ENCODE data around the gene FADD.
"Not testable (repeated sequence)": the region's sequence is repeated elsewhere in the genome, so short reads cannot be mapped to it uniquely, and the experiment has no call there.

FADD gene

DNA sequence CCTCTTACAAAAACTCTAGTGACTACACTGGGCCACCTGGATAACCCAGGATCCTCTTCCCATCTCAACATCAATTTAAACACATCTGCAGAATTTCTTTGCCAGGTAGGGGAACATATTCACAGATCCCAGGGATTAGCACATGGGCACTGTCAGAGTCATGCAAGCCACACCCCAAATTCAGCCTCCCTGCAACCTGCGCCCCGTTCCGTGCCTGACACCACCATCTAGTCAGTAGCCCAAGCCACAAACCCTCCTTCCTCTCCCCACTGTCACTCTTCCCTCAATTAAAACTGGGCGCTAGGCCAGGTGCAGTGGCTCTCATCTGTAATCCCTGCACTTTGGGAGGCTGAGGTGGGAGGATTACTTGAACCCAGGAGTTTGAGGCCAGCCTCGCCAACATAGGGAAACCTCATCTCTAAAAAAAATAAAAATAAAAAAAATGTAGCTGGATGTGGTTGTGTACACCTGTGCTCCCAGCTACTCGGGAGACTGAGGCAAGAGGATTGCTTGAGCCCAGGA is 6.4 kb downstream of the FADD start:
- TF ChIP-seq POLR2A (IDR thresholded peaks at IDR 0.05; ENCODE audit: low read depth, low read length) (no peak), POLR2AphosphoS5 (IDR thresholded peaks at IDR 0.05; ENCODE audit: low read depth, low read length) (no peak), POU2F2 (IDR thresholded peaks at IDR 0.05; ENCODE audit: low read depth, low read length) (no peak), PAX5 (IDR thresholded peaks at IDR 0.05; ENCODE audit: insufficient read depth, low read length, severe bottlenecking) (no peak), TAF1 (IDR thresholded peaks at IDR 0.05; ENCODE audit: low read depth, low read length) (no peak), SPI1 (IDR thresholded peaks at IDR 0.05; ENCODE audit: low read depth, low read length) (no peak)
- no peak for FAIRE-seq
- no peak for DNase-seq (ENCODE audit: insufficient read length, low spot score)

DNA sequence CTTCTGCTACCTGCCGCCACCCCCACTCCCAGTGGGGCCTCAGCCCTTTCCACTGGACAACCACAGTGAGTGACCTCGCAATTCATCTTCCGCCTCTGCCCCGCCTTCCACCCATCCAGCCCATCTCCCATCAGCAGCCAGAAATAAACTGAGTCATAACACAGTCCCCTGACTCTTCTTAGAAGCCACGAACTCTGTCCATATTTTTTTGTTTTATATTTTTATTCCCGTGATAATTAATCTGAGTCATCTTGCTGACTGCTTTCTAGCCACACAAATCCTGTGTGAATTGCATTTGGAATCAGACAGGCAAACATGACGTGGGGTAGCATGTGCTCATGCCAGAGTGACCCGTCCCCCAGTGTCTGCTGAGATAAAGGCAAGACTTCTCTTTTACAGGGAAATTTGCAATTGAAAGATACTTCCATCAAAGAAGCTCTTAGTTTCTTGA is 7.0 kb downstream of the FADD start:
- no peak for FAIRE-seq
- TF ChIP-seq POLR2A (IDR thresholded peaks at IDR 0.05; ENCODE audit: low read depth, low read length) (no peak), POLR2AphosphoS5 (IDR thresholded peaks at IDR 0.05; ENCODE audit: low read depth, low read length) (no peak), PAX5 (IDR thresholded peaks at IDR 0.05; ENCODE audit: insufficient read depth, low read length, severe bottlenecking) (no peak), TAF1 (IDR thresholded peaks at IDR 0.05; ENCODE audit: low read depth, low read length) (no peak), SPI1 (IDR thresholded peaks at IDR 0.05; ENCODE audit: low read depth, low read length) (no peak), POU2F2 (IDR thresholded peaks at IDR 0.05; ENCODE audit: low read depth, low read length) (no peak)

DNA sequence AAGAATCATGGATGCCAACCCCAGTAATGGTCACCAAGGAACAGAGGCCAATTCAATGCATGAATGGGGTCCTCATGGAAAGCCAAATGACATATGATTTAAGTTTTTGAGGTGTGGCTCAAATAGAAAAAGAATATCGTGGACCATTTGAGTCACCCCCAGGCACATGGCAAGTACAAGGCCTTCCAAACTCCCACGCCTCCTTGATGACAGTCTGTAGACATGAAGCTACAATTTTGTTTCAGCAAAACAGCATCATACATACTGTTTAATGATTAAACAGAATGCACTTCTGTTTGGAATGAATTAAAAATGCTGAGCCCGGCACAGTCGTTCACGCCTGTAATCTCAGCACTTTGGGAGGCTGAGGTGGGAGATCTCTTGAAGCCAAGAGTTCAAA is 7.4 kb downstream of the FADD start:
- FAIRE-seq (no peak), DNase-seq (ENCODE audit: insufficient read length, low spot score) (no peak)
- TF ChIP-seq POLR2AphosphoS5 (IDR thresholded peaks at IDR 0.05; ENCODE audit: low read depth, low read length) = no peak
- TF ChIP-seq POU2F2 (IDR thresholded peaks at IDR 0.05; ENCODE audit: low read depth, low read length) = no peak
- TF ChIP-seq TAF1 (IDR thresholded peaks at IDR 0.05; ENCODE audit: low read depth, low read length) = no peak
- TF ChIP-seq PAX5 (IDR thresholded peaks at IDR 0.05; ENCODE audit: insufficient read depth, low read length, severe bottlenecking) = no peak
- no peak for TF ChIP-seq POLR2A (IDR thresholded peaks at IDR 0.05; ENCODE audit: low read depth, low read length)
- TF ChIP-seq SPI1 (IDR thresholded peaks at IDR 0.05; ENCODE audit: low read depth, low read length) = no peak

More for the DNA sequence above, 7.0 kb downstream of the FADD start:
- no peak for DNase-seq (ENCODE audit: insufficient read length, low spot score)

DNA sequence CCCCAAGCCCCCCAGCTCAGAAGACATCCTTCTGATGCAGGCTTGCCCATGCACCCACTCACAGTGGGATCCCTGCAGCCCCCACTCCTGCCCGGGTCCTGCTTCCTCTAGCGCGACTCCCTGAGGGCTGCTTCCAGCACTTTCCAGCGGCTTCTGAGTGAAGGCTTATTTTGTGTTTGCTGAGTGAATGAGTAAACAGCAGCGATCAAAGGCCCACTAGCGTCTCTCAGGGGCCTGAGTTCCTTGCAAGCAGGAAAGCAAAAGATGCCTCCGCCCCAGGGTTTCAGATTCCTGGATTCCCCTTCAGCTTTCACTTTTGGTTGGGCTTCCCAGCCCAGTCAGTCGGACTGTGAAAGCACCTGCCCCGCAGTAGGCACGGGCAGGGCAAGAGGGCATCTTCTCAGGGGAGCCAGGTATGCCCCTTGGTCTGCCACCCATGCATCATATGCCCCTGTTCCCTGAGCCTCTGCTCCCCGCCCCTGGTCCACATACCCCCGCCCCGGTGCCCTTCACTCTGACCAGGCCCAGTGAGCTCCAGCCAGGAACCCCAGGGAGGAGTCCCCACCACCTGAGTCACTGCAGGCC is 9.2 kb downstream of the FADD start:
- TF ChIP-seq POLR2AphosphoS5 (IDR thresholded peaks at IDR 0.05; ENCODE audit: low read depth, low read length) = no peak
- no peak for TF ChIP-seq PAX5 (IDR thresholded peaks at IDR 0.05; ENCODE audit: insufficient read depth, low read length, severe bottlenecking)
- TF ChIP-seq SPI1 (IDR thresholded peaks at IDR 0.05; ENCODE audit: low read depth, low read length) = no peak
- no peak for FAIRE-seq
- no peak for DNase-seq (ENCODE audit: insufficient read length, low spot score)

DNA sequence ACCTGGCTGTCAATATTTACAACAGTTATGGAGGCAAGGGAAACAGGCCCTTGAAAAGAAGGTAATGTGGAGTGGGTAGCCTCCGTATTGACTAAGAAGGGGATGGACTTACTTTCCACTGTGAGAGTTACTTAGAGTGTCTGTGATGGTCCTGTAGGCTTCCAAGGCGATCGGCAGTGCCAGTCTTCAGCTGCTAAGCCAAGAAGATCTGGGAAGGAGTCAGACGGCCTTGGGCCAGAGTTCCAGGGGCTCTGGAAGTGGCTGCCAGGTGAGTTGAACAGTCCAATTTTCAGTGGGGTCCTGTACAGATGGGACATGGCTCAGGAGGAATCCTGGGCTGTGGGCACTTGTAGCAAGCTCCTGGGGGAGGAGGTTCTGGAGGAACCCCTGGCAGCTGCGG is 14.3 kb downstream of the FADD start:
- not testable (repeated sequence) for FAIRE-seq; DNase-seq (ENCODE audit: insufficient read length, low spot score)

DNA sequence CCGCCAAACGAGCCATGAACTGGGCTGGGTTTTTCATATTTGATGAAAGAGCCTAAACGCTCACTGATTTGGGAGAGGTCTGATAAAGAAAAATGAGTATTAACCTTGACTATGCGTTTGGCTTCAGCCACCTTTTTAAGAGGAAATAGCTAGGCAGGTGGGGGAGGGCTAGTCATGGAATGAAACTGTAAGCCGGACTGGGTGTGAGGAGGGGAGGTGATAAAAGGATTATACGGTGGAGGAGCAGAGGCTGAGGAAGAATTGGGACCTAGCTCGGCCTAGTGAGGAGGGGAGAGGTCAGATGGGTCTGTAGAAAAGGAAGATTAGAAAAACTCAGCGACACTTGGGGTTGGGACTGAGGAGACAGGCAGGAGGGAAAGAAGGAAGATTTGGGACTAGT is 15.0 kb downstream of the FADD start:
- not testable (repeated sequence) for DNase-seq (ENCODE audit: insufficient read length, low spot score); FAIRE-seq

DNA sequence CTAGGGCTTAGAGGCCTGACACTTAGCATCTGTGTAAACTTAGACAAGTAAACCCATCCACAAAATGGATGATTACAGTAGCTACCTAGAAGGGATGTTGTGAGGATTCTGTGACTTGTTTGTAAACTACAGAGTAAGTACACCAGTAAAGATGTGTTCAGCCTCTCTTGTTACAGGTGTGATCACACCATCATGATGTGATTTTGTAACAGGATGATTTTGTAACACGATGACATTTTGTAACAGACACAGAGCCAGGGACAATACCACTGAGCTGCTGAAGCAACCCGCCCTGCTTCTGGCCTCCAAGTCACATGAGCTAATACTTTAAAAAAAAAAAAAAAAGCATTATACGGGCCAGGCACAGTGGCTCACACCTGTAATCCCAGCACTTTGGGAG is 17.0 kb downstream of the FADD start:
- no peak for DNase-seq (ENCODE audit: insufficient read length, low spot score)
- TF ChIP-seq SPI1 (IDR thresholded peaks at IDR 0.05; ENCODE audit: low read depth, low read length) (no peak), PAX5 (IDR thresholded peaks at IDR 0.05; ENCODE audit: insufficient read depth, low read length, severe bottlenecking) (no peak), POLR2AphosphoS5 (IDR thresholded peaks at IDR 0.05; ENCODE audit: low read depth, low read length) (no peak), POU2F2 (IDR thresholded peaks at IDR 0.05; ENCODE audit: low read depth, low read length) (no peak), POLR2A (IDR thresholded peaks at IDR 0.05; ENCODE audit: low read depth, low read length) (no peak), TAF1 (IDR thresholded peaks at IDR 0.05; ENCODE audit: low read depth, low read length) (no peak)
- FAIRE-seq = no peak

DNA sequence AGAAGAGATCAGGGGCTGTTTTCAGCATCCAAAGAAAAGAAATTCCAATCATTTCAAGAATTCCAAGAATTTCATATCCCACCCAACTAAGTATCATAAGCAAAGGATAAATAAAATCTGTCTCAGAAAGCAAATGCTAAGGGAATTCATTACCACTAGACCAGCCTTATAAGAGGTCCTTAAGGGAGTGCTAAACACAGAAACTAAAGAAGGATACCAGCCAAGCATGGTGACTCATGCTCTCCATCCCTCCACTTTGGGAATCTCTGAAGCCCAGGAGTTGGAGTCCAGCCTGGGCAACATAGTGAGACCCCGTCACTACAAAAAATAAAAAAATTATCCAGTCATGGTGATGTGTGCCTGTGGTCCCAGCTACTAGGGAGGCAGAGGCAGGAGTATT is 17.8 kb downstream of the FADD start:
- DNase-seq (ENCODE audit: insufficient read length, low spot score) = no peak
- TF ChIP-seq POU2F2 (IDR thresholded peaks at IDR 0.05; ENCODE audit: low read depth, low read length) (no peak), PAX5 (IDR thresholded peaks at IDR 0.05; ENCODE audit: insufficient read depth, low read length, severe bottlenecking) (no peak), TAF1 (IDR thresholded peaks at IDR 0.05; ENCODE audit: low read depth, low read length) (no peak), SPI1 (IDR thresholded peaks at IDR 0.05; ENCODE audit: low read depth, low read length) (no peak)
- FAIRE-seq = no peak

DNA sequence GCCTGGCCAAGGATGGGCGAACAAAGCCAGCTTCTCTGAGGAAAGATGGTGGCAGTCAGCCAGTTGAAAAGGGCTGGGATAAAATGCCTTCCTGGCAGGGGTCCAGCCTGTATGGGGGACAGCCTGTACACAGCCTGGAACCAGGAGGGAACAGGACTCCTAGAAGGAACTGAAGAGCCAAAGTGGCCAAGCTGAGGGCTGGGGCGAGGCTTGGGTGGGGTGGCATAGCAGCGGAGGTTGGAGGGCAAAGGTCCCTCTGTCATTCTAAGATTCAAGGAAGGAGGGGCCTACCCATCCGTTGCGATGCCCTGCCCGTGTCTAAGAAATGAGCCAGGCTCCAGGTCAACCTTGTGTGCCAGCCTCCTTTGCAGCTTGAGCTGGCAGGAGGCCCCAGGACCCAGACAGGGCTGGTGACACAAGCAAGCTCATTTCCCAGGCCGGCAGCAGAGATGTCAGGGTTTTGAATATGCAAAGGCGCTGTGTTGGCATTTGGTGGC is 22.6 kb downstream of the FADD start:
- no peak for FAIRE-seq
- DNase-seq (ENCODE audit: insufficient read length, low spot score) = no peak
- TF ChIP-seq TAF1 (IDR thresholded peaks at IDR 0.05; ENCODE audit: low read depth, low read length) (no peak), POU2F2 (IDR thresholded peaks at IDR 0.05; ENCODE audit: low read depth, low read length) (no peak)

DNA sequence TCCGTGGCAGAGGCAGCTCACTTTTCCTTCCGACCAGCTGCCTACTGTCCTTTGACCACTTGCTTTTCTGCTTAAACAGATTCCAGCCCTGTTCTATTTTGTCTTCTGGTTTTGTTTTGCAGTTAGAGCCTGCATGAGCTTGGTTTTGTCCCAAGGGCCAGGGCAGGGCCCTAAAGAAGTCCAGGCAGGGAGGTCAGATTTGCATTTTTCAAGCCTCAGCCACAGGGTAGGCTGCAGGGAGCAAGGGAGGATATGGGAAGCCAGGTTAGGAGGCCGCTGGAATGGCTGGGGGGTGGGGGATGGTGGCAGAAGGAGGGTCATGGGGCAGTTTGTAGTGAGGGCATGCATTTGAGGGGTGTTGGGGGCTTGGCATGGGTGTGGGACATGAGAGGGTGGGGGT is 23.1 kb downstream of the FADD start:
- FAIRE-seq = no peak
- TF ChIP-seq PAX5 (IDR thresholded peaks at IDR 0.05; ENCODE audit: insufficient read depth, low read length, severe bottlenecking) (no peak), POLR2AphosphoS5 (IDR thresholded peaks at IDR 0.05; ENCODE audit: low read depth, low read length) (no peak), SPI1 (IDR thresholded peaks at IDR 0.05; ENCODE audit: low read depth, low read length) (no peak), POLR2A (IDR thresholded peaks at IDR 0.05; ENCODE audit: low read depth, low read length) (no peak), TAF1 (IDR thresholded peaks at IDR 0.05; ENCODE audit: low read depth, low read length) (no peak), POU2F2 (IDR thresholded peaks at IDR 0.05; ENCODE audit: low read depth, low read length) (no peak)
- no peak for DNase-seq (ENCODE audit: insufficient read length, low spot score)

DNA sequence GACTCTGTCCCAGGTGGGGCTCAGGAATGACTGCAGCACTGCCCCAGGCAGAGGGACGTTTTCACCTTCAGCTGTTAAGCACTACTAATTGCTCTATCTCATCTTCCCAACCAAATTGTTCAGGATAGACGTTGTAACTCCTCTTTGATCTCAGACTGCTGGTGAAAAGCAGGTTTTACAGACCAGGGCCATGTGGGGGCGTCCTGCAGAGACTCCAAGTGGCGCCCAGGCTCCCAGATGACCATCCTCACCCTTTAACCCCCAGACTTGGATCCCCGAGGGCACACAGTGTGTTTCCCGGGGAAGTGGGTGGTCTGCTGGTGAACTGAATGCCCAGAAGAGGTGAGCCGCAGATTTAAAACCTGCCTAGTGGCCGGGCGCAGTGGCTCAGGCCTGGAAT is 23.9 kb downstream of the FADD start:
- FAIRE-seq = no peak
- TF ChIP-seq TAF1 (IDR thresholded peaks at IDR 0.05; ENCODE audit: low read depth, low read length) (no peak), PAX5 (IDR thresholded peaks at IDR 0.05; ENCODE audit: insufficient read depth, low read length, severe bottlenecking) (no peak), POLR2AphosphoS5 (IDR thresholded peaks at IDR 0.05; ENCODE audit: low read depth, low read length) (no peak), SPI1 (IDR thresholded peaks at IDR 0.05; ENCODE audit: low read depth, low read length) (no peak), POLR2A (IDR thresholded peaks at IDR 0.05; ENCODE audit: low read depth, low read length) (no peak), POU2F2 (IDR thresholded peaks at IDR 0.05; ENCODE audit: low read depth, low read length) (no peak)
- DNase-seq (ENCODE audit: insufficient read length, low spot score) = no peak

Measured in GM12891 (cell line).